Hippocampal formation (tissue), 2 donors: Measurements from ENCODE around the gene HMG20A.

ENCODE experiments used
- DNase-seq, 2 donors: peaks; one replicate each; lab custom pipeline; 2025; lab: John Stamatoyannopoulos, UW

Gene HMG20A

GRCh38 chr15:77430213-77430612 is 9.5 kb downstream of the HMG20A start:
- no peak for DNase-seq

- no peak for DNase-seq
These were observed 10.0 kb downstream of the HMG20A start for GRCh38 chr15:77430652-77431051.

- DNase-seq: no peak
These were observed 16.1 kb downstream of the HMG20A start for GRCh38 chr15:77436822-77437221.

- no peak for DNase-seq
These were observed 16.6 kb downstream of the HMG20A start for GRCh38 chr15:77437264-77437663.

GRCh38 chr15:77440378-77440999 is 19.8 kb downstream of the HMG20A start:
- no peak for DNase-seq

- no peak for DNase-seq
These were observed 26.2 kb downstream of the HMG20A start for GRCh38 chr15:77446840-77447390.

GRCh38 chr15:77454265-77454664 is 33.6 kb downstream of the HMG20A start:
- DNase-seq: no peak

- no peak for DNase-seq
These were observed 34.3 kb downstream of the HMG20A start for GRCh38 chr15:77454951-77455350.

- DNase-seq: no peak
These were observed 35.1 kb downstream of the HMG20A start for GRCh38 chr15:77455696-77456321.

- DNase-seq: no peak
These were observed 36.1 kb downstream of the HMG20A start for GRCh38 chr15:77456746-77457145.

- no peak for DNase-seq
These were observed 36.7 kb downstream of the HMG20A start for GRCh38 chr15:77457191-77457904.

- DNase-seq: no peak
These were observed 37.2 kb downstream of the HMG20A start for GRCh38 chr15:77457905-77458265.

- DNase-seq: no peak
These were observed 38.3 kb downstream of the HMG20A start for GRCh38 chr15:77459031-77459430.

GRCh38 chr15:77461486-77461885 is 40.8 kb downstream of the HMG20A start:
- no peak for DNase-seq

GRCh38 chr15:77464129-77464865 is 43.6 kb downstream of the HMG20A start:
- DNase-seq: no peak

GRCh38 chr15:77466521-77466920 is 45.8 kb downstream of the HMG20A start:
- DNase-seq: no peak

GRCh38 chr15:77468896-77469295 is 48.2 kb downstream of the HMG20A start:
- DNase-seq: no peak

- DNase-seq: no peak
These were observed 49.5 kb downstream of the HMG20A start for GRCh38 chr15:77470235-77470634.

- DNase-seq: no peak
These were observed 52.6 kb downstream of the HMG20A start for GRCh38 chr15:77473328-77473727.

GRCh38 chr15:77474310-77474988 is 53.8 kb downstream of the HMG20A start:
- no peak for DNase-seq

- no peak for DNase-seq
These were observed 54.3 kb downstream of the HMG20A start for GRCh38 chr15:77475001-77475400.

GRCh38 chr15:77475898-77476297 is 55.2 kb downstream of the HMG20A start:
- DNase-seq: no peak
